Measurements from ENCODE around the gene FYN.

FYN gene

GRCh38 chr6:111680015-111680712 is 193.1 kb downstream of the FYN start:
- ATAC-seq (ENCODE audit: low read depth) (no peak), DNase-seq (ENCODE audit: low spot score) (no peak)
- no peaks in the 10 kb centered on the region for H3K27me3 ChIP-seq (ENCODE audit: insufficient read depth, poor library complexity, severe bottlenecking)
- no peak for TF ChIP-seq CTCF (IDR thresholded peaks at IDR 0.05; ENCODE audit: poor library complexity, severe bottlenecking)
- H3K9me3 ChIP-seq (ENCODE audit: severe bottlenecking): no peaks in the 10 kb centered on the region
- H3K4me3 ChIP-seq (ENCODE audit: severe bottlenecking): no peak overlapping the region
- H3K27ac ChIP-seq (ENCODE audit: poor library complexity, severe bottlenecking): no peak overlapping the region
- no peaks in the 10 kb centered on the region for H3K36me3 ChIP-seq (ENCODE audit: low read depth)
- H3K4me1 ChIP-seq (ENCODE audit: insufficient read depth, poor library complexity, severe bottlenecking): no peaks in the 10 kb centered on the region

GRCh38 chr6:111679126-111679858 is 194.0 kb downstream of the FYN start:
- Histone ChIP-seq H3K27ac (ENCODE audit: poor library complexity, severe bottlenecking) (no peak overlapping the region), H3K4me3 (ENCODE audit: severe bottlenecking) (no peak overlapping the region), H3K27me3 (ENCODE audit: insufficient read depth, poor library complexity, severe bottlenecking) (no peaks in the 10 kb centered on the region), H3K36me3 (ENCODE audit: low read depth) (no peaks in the 10 kb centered on the region), H3K9me3 (ENCODE audit: severe bottlenecking) (no peaks in the 10 kb centered on the region), H3K4me1 (ENCODE audit: insufficient read depth, poor library complexity, severe bottlenecking) (no peaks in the 10 kb centered on the region)
- DNase-seq (ENCODE audit: low spot score) (no peak), ATAC-seq (ENCODE audit: low read depth) (no peak)
- TF ChIP-seq CTCF (IDR thresholded peaks at IDR 0.05; ENCODE audit: poor library complexity, severe bottlenecking): no peak

- Histone ChIP-seq H3K4me1 (ENCODE audit: insufficient read depth, poor library complexity, severe bottlenecking) (no peaks in the 10 kb centered on the region), H3K4me3 (ENCODE audit: severe bottlenecking) (no peak overlapping the region), H3K9me3 (ENCODE audit: severe bottlenecking) (no peaks in the 10 kb centered on the region), H3K27ac (ENCODE audit: poor library complexity, severe bottlenecking) (no peak overlapping the region), H3K36me3 (ENCODE audit: low read depth) (no peaks in the 10 kb centered on the region), H3K27me3 (ENCODE audit: insufficient read depth, poor library complexity, severe bottlenecking) (no peaks in the 10 kb centered on the region)
- no peak for DNase-seq (ENCODE audit: low spot score)
- TF ChIP-seq CTCF (IDR thresholded peaks at IDR 0.05; ENCODE audit: poor library complexity, severe bottlenecking): no peak
- ATAC-seq (ENCODE audit: low read depth): no peak
Observed at GRCh38 chr6:111677249-111677990, 195.8 kb downstream of the FYN start.

- no peak for DNase-seq (ENCODE audit: low spot score)
- H3K9me3 ChIP-seq (ENCODE audit: severe bottlenecking): no peaks in the 10 kb centered on the region
- no peak for ATAC-seq (ENCODE audit: low read depth)
- H3K27ac ChIP-seq (ENCODE audit: poor library complexity, severe bottlenecking): no peak overlapping the region
- no peaks in the 10 kb centered on the region for H3K36me3 ChIP-seq (ENCODE audit: low read depth)
- no peaks in the 10 kb centered on the region for H3K27me3 ChIP-seq (ENCODE audit: insufficient read depth, poor library complexity, severe bottlenecking)
- no peak overlapping the region for H3K4me3 ChIP-seq (ENCODE audit: severe bottlenecking)
- H3K4me1 ChIP-seq (ENCODE audit: insufficient read depth, poor library complexity, severe bottlenecking): no peaks in the 10 kb centered on the region
- no peak for TF ChIP-seq CTCF (IDR thresholded peaks at IDR 0.05; ENCODE audit: poor library complexity, severe bottlenecking)
Observed at GRCh38 chr6:111676383-111676782, 196.9 kb downstream of the FYN start.

Measured in RWPE2 (cell line).